ENCODE measurements around the gene RPN1. TPM values are rescaled to one million over a fixed set of nuclear protein-coding genes. Genes with fewer than 3 reads are reported as not detected.
"Not testable (repeated sequence)": the region's sequence is repeated elsewhere in the genome, so short reads cannot be mapped to it uniquely, and the experiment has no call there.

Gene RPN1
- total RNA-seq, 1 donor = 473 TPM

DNA sequence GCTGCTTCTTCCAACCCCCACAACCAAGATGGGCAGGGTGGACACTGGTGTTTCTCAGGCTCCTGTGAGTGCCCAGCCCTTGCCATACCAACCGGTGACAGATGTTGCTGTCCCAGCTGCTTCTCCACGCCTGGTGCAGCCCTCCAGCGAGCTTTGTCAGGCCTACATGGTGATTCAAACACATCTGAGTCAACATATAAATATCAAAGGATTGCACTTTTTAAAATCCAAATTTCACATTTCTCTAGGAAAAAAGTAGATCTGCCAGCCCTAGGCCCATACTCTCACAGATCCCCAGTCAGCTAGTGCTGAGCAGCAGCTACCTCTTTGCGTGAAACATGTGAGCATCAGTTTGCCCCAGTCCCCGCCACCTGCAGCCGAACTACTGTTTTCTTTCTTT lies 52.7 kb downstream of the RPN1 start:
- Histone ChIP-seq H3K27ac (ENCODE audit: low read depth, low read length) (no peak overlapping the region), H4K20me1 (ENCODE audit: insufficient read depth, low read length) (no peaks in the 10 kb centered on the region), H3K4me2 (ENCODE audit: insufficient read depth, low read length) (no peak overlapping the region), H3K4me1 (ENCODE audit: insufficient read depth, low read length) (peaks cover 9% of the 10 kb centered on the region), H3K79me2 (ENCODE audit: insufficient read depth, low read length) (no peaks in the 10 kb centered on the region), H2AFZ (ENCODE audit: low read length) (no peak overlapping the region), H3K9me3 (ENCODE audit: low read depth, low read length) (no peaks in the 10 kb centered on the region), H3K4me3 (ENCODE audit: insufficient read depth, low read length) (no peak overlapping the region), H3K27me3 (ENCODE audit: insufficient read depth, low read length) (no peaks in the 10 kb centered on the region), H3K36me3 (ENCODE audit: insufficient read depth, low read length) (no peaks in the 10 kb centered on the region)
- TF ChIP-seq, protein P1, sequence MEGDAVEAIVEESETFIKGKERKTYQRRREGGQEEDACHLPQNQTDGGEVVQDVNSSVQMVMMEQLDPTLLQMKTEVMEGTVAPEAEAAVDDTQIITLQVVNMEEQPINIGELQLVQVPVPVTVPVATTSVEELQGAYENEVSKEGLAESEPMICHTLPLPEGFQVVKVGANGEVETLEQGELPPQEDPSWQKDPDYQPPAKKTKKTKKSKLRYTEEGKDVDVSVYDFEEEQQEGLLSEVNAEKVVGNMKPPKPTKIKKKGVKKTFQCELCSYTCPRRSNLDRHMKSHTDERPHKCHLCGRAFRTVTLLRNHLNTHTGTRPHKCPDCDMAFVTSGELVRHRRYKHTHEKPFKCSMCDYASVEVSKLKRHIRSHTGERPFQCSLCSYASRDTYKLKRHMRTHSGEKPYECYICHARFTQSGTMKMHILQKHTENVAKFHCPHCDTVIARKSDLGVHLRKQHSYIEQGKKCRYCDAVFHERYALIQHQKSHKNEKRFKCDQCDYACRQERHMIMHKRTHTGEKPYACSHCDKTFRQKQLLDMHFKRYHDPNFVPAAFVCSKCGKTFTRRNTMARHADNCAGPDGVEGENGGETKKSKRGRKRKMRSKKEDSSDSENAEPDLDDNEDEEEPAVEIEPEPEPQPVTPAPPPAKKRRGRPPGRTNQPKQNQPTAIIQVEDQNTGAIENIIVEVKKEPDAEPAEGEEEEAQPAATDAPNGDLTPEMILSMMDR (IDR thresholded peaks at IDR 0.05; ENCODE audit: extremely low read depth, low read depth, low read length) = no peak
- peak; percentile 90 for DNase-seq (ENCODE audit: insufficient read length, low spot score, missing footprints)

DNA sequence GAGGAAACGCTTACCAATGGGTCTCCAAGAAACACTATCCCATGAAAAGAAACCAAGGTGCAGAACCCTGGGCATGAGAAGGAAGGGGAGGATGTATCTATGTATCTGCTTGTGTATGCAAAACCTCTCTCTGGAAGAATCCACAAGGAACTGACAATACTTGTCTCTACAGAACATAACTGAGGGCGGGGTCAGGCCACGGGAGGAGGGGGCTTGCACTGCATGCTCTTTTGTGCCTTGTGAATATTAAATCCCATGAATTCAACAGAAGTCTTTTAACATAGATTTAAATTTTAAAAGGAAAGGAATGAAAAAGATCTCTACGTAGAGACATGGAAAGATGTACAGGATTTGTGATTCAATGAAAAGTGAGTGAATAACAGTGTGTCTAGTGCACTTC lies 57.8 kb downstream of the RPN1 start:
- H3K4me3 ChIP-seq (ENCODE audit: insufficient read depth, low read length) = no peak overlapping the region
- H3K79me2 ChIP-seq (ENCODE audit: insufficient read depth, low read length) = no peaks in the 10 kb centered on the region
- H3K4me2 ChIP-seq (ENCODE audit: insufficient read depth, low read length) = no peak overlapping the region
- peaks cover 2% of the 10 kb centered on the region for H3K27me3 ChIP-seq (ENCODE audit: insufficient read depth, low read length)
- H3K4me1 ChIP-seq (ENCODE audit: insufficient read depth, low read length) = peaks cover 4% of the 10 kb centered on the region
- TF ChIP-seq, protein P1 (IDR thresholded peaks at IDR 0.05; ENCODE audit: extremely low read depth, low read depth, low read length) = no peak
- no peaks in the 10 kb centered on the region for H4K20me1 ChIP-seq (ENCODE audit: insufficient read depth, low read length)
- no peak overlapping the region for H3K27ac ChIP-seq (ENCODE audit: low read depth, low read length)
- peak; percentile 13 for DNase-seq (ENCODE audit: insufficient read length, low spot score, missing footprints)
- H3K9me3 ChIP-seq (ENCODE audit: low read depth, low read length) = no peaks in the 10 kb centered on the region
- no peak overlapping the region for H2AFZ ChIP-seq (ENCODE audit: low read length)
- H3K36me3 ChIP-seq (ENCODE audit: insufficient read depth, low read length) = no peaks in the 10 kb centered on the region

DNA sequence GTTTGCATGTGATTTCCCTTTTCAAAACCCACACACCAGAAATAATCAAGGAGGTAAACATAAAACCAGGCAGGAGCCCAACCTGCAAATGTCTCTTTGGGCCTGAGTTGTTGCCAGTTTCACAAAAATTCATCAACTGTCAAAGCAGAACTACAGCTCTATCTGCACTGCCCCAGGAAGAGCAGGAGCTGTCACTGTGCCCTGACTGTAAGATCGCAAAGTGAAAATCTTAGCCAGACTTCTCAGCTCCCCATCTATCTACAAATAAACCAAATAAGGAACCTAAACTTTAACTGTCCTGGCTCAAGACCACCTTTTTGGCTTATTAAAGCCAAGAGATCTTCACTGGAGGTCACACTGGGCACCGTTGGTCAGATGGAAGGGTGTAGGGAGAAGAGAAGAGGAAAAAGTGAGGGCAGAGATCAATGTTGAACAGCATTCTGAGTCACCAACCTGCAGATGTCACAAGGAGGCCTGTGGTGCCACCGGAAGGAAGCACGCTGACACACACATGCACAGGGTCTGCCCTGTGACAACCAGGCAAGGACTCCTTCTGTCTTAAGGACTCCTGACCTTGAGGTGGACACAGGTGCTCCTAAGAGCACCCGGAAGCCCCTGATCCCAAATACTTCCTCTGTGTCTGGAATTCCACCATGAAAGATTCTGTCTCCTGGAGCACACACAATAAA lies 58.7 kb downstream of the RPN1 start:
- H3K36me3 ChIP-seq (ENCODE audit: insufficient read depth, low read length) = no peaks in the 10 kb centered on the region
- H3K4me3 ChIP-seq (ENCODE audit: insufficient read depth, low read length) = no peak overlapping the region
- H4K20me1 ChIP-seq (ENCODE audit: insufficient read depth, low read length) = no peaks in the 10 kb centered on the region
- H3K27ac ChIP-seq (ENCODE audit: low read depth, low read length) = no peak overlapping the region
- TF ChIP-seq, protein P1 (IDR thresholded peaks at IDR 0.05; ENCODE audit: extremely low read depth, low read depth, low read length) = no peak
- H3K4me1 ChIP-seq (ENCODE audit: insufficient read depth, low read length) = no peaks in the 10 kb centered on the region
- H2AFZ ChIP-seq (ENCODE audit: low read length) = no peak overlapping the region
- no peaks in the 10 kb centered on the region for H3K79me2 ChIP-seq (ENCODE audit: insufficient read depth, low read length)
- H3K9me3 ChIP-seq (ENCODE audit: low read depth, low read length) = no peaks in the 10 kb centered on the region
- DNase-seq (ENCODE audit: insufficient read length, low spot score, missing footprints) = no peak
- peaks cover 6% of the 10 kb centered on the region for H3K27me3 ChIP-seq (ENCODE audit: insufficient read depth, low read length)
- no peak overlapping the region for H3K4me2 ChIP-seq (ENCODE audit: insufficient read depth, low read length)

DNA sequence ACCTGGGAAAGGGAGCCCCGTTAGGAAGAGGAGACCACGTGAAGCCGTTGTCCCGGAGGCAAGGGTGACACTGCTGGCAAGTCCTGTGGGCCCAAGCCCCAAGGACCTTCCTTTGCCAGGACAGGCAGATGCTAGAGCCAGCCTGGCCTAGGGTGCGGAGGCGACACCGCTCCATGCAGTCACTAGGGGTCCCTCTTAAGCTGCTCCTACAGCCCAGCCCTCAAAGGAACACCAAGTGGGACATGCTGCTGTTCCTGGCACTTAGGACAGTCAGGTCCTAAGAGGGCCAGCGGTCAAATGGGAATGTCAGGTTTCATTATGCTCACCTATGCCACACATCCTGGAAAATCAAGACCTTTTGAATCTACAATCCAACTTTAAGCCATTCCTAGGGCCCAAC lies 59.7 kb downstream of the RPN1 start:
- Histone ChIP-seq H4K20me1 (ENCODE audit: insufficient read depth, low read length) (no peaks in the 10 kb centered on the region), H3K9me3 (ENCODE audit: low read depth, low read length) (no peaks in the 10 kb centered on the region), H3K4me2 (ENCODE audit: insufficient read depth, low read length) (no peak overlapping the region), H3K27me3 (ENCODE audit: insufficient read depth, low read length) (peaks cover 6% of the 10 kb centered on the region), H3K27ac (ENCODE audit: low read depth, low read length) (no peak overlapping the region), H3K36me3 (ENCODE audit: insufficient read depth, low read length) (no peaks in the 10 kb centered on the region), H2AFZ (ENCODE audit: low read length) (no peak overlapping the region), H3K4me1 (ENCODE audit: insufficient read depth, low read length) (no peaks in the 10 kb centered on the region), H3K4me3 (ENCODE audit: insufficient read depth, low read length) (no peak overlapping the region), H3K79me2 (ENCODE audit: insufficient read depth, low read length) (no peaks in the 10 kb centered on the region)
- TF ChIP-seq, protein P1 (IDR thresholded peaks at IDR 0.05; ENCODE audit: extremely low read depth, low read depth, low read length) = peak; percentile 22
- DNase-seq (ENCODE audit: insufficient read length, low spot score, missing footprints) = no peak

DNA sequence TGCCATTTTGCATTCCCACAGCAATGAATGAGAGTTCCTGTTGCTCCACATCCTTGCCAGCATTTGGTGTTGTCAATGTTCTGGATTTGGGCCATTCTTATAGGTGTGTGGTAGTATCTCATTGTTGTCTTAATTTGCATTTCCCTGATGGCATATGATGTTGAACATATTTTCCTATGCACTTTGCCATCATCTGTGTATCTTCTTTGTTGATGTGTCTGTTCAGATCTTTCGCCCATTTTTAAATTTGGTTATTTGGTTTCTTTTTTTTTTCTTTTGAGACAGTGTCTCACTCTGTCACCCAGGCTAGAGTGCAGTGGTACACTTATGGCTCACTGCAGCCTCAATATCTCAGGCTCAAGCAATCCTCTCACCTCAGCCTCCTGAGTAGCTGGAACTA lies 60.6 kb downstream of the RPN1 start:
- not testable (repeated sequence) for H3K4me1 ChIP-seq (ENCODE audit: insufficient read depth, low read length); H3K27ac ChIP-seq (ENCODE audit: low read depth, low read length); H3K79me2 ChIP-seq (ENCODE audit: insufficient read depth, low read length); H3K4me3 ChIP-seq (ENCODE audit: insufficient read depth, low read length); DNase-seq (ENCODE audit: insufficient read length, low spot score, missing footprints); H4K20me1 ChIP-seq (ENCODE audit: insufficient read depth, low read length); H3K27me3 ChIP-seq (ENCODE audit: insufficient read depth, low read length); H3K9me3 ChIP-seq (ENCODE audit: low read depth, low read length); H3K4me2 ChIP-seq (ENCODE audit: insufficient read depth, low read length); H2AFZ ChIP-seq (ENCODE audit: low read length); H3K36me3 ChIP-seq (ENCODE audit: insufficient read depth, low read length)

Measured in osteoblast (primary cell).